K562 (cell line): Measurements from ENCODE around the gene ZSCAN22. TPM values are rescaled to one million over a fixed set of nuclear protein-coding genes. Genes with fewer than 3 reads are reported as not detected.

ENCODE experiments used
- ATF3 ChIP-seq, 2 experiments: fragments of 450-650 bp in 1 of 2; sonication (generic) in 1 of 2; formaldehyde crosslinking in 1 of 2; IDR thresholded peaks in 1 of 2; conservative IDR thresholded peaks in 1 of 2; 2 replicates each; pipeline versions ENCODE4 v1.6.1 to v1.8.1; 2016 to 2023; ENCODE audit warnings: mild to moderate bottlenecking in 2 of 2, moderate library complexity in 2 of 2, inconsistent platforms in 1 of 2, missing genetic modification reagents in 1 of 2
- LARP7 ChIP-seq: fragments of 450-650 bp; IDR thresholded peaks from 2 replicates; pipeline ENCODE4 v1.6.1; 2016
- MYBL2 ChIP-seq, 2 experiments: fragments of 450-650 bp in 1 of 2; sonication (generic) in 1 of 2; formaldehyde crosslinking in 1 of 2; IDR thresholded peaks; 2 replicates each; pipeline versions ENCODE4 v1.6.1 to v1.8.1; 2017 to 2022; ENCODE audit warnings: borderline replicate concordance in 1 of 2, inconsistent platforms in 1 of 2, low read depth in 1 of 2, mild to moderate bottlenecking in 1 of 2, missing genetic modification reagents in 1 of 2, moderate library complexity in 1 of 2
- NR1H2 ChIP-seq: sonication (generic); formaldehyde crosslinking; IDR thresholded peaks from 2 replicates; pipeline ENCODE4 v1.4.0; 2020; ENCODE audit warnings: mild to moderate bottlenecking, missing genetic modification reagents
- NR3C1 ChIP-seq: sonication (generic); formaldehyde crosslinking; IDR thresholded peaks from 2 replicates; pipeline ENCODE4 v1.8.1; 2022; ENCODE audit warnings: missing genetic modification reagents
- PHB ChIP-seq: fragments of 250-450 bp; sonication (Bioruptor Pico); IDR thresholded peaks from 2 replicates; pipeline ENCODE4 v1.5.0; 2021
- PRPF4 ChIP-seq: fragments of 200-400 bp; formaldehyde crosslinking; IDR thresholded peaks from one replicate; pipeline ENCODE4 v1.6.1; 2017; ENCODE audit warnings: low read length, low read depth, mild to moderate bottlenecking; ENCODE audit not compliant: insufficient read depth, poor library complexity, severe bottlenecking
- SAFB2 ChIP-seq: fragments of 200-400 bp; formaldehyde crosslinking; IDR thresholded peaks from 2 replicates; pipeline ENCODE4 v1.6.1; 2018; ENCODE audit warnings: borderline replicate concordance, low read length, low read depth, moderate library complexity; ENCODE audit not compliant: severe bottlenecking
- UBTF ChIP-seq, 2 experiments: IDR thresholded peaks; 2 replicates each; pipeline ENCODE4 v1.6.1; 2012; ENCODE audit warnings: improper control_type of control experiment in 2 of 2, low read depth in 2 of 2, low read length in 2 of 2, borderline replicate concordance in 1 of 2
- ZMIZ1 ChIP-seq, 2 experiments: fragments of 150-350 bp in 1 of 2; IDR thresholded peaks; 2 replicates each; pipeline ENCODE4 v1.6.1; 2012 to 2016; ENCODE audit warnings: low read depth in 2 of 2, low read length in 2 of 2, mild to moderate bottlenecking in 1 of 2, moderate library complexity in 1 of 2
- ZNF444 ChIP-seq: fragments of 250-450 bp; sonication (Bioruptor Pico); IDR thresholded peaks from 2 replicates; pipeline ENCODE4 v1.4.0; 2020; ENCODE audit warnings: mild to moderate bottlenecking, moderate library complexity
- ZNF584 ChIP-seq: fragments of 200-800 bp; sonication (Bioruptor generic); IDR thresholded peaks from 2 replicates; pipeline ENCODE4 v1.6.1; 2016; ENCODE audit warnings: low read depth, mild to moderate bottlenecking, missing genetic modification characterization, missing compliant biosample characterization
- ZNF592 ChIP-seq: fragments of 450-650 bp; IDR thresholded peaks from 2 replicates; pipeline ENCODE4 v1.6.1; 2017; ENCODE audit warnings: antibody characterized with exemption, mild to moderate bottlenecking
- polyA plus RNA-seq, 8 experiments: library from polyadenylated mRNA; depleted of rRNA in 4 of 8; stranded (reverse) in 5 of 8; unstranded in 3 of 8; fragments of >200 nt; fragmentation: Nextera tagmentation in 2 of 8; fragmentation: Illumina TruSeq in 1 of 8; extraction: Ambion mirVana in 2 of 8; extraction: Trizol in 1 of 8; gene quantifications; 2 replicates each; pipeline versions ENCODE4 v1.2.1 to v1.2.3, GENCODE V29; 2011 to 2014; ENCODE audit warnings: inconsistent platforms in 1 of 8, missing spikeins in 1 of 8
- total RNA-seq, 7 experiments: library from RNA; depleted of rRNA in 6 of 7; stranded (reverse); fragments of >200 nt in 6 of 7; fragmentation: Illumina TruSeq in 2 of 7; extraction: Trizol in 2 of 7; gene quantifications; 2 replicates each; pipeline versions ENCODE4 v1.2.1 to v1.2.3, GENCODE V29; 2011 to 2021; ENCODE audit warnings: low replicate concordance in 1 of 7

ZSCAN22 gene
- total and polyA plus RNA-seq, 9 of the 15 experiments (the other 6 are each of a cell fraction or from before 2014, with no cell fraction given), result 0.98 to 5.3 (median 3.0) TPM

GRCh38 chr19:58279042-58279924 lies 47.5 kb upstream of the ZSCAN22 start (continued):
- TF ChIP-seq ZMIZ1 (IDR thresholded peaks at IDR 0.05; ENCODE audit: low read depth in 2 of 2, low read length in 2 of 2) (no peak), ATF3 (IDR thresholded peaks at IDR 0.05) (no peak), ATF3 (CRISPR knock-in tag; conservative IDR thresholded peaks at IDR 0.05) (no peak; the same call in 1 of the 2 replicates), LARP7 (no peak), ZNF444 (no peak), PRPF4 (no peak), NR1H2 (0 out of 2 replicates have a peak, but pooled peaks have one; percentile 49), UBTF (IDR thresholded peaks at IDR 0.05; ENCODE audit: borderline replicate concordance in 1 of 2, low read depth in 2 of 2, low read length in 2 of 2) (0 out of 4 replicates have a peak, but pooled peaks of 1 of the 2 experiments have one; percentile 36), ZNF592 (peak; percentile 67; the same call in 1 of the 2 replicates), SAFB2 (no peak), ZNF584 (no peak), MYBL2 (IDR thresholded peaks at IDR 0.05; ENCODE audit: low read depth) (no peak), MYBL2 (CRISPR knock-in tag; IDR thresholded peaks at IDR 0.05; ENCODE audit: borderline replicate concordance) (no peak), NR3C1 (no peak), PHB (peak; percentile 53; the same call in 1 of the 2 replicates)
